Kidney (tissue), 22 donors: ENCODE data around the gene ZNF431. TPM values are rescaled to one million over a fixed set of nuclear protein-coding genes. Genes with fewer than 3 reads are reported as not detected.

Experiments
- DNase-seq, 5 donors: peaks; one replicate each; pipeline ENCODE4 v3.0.0-alpha.2; 2013 to 2020
- FAIRE-seq: peaks from 2 replicates; lab custom pipeline; 2012; peaks lifted over from hg19 to GRCh38; lab: Jason Lieb, UNC
- H3K27ac ChIP-seq, 2 donors: one replicate each; pipeline ENCODE4 v1.7.0; 2013; ENCODE audit warnings: low read depth in 2 of 2, low read length in 2 of 2, inconsistent platforms in 1 of 2
- H3K27me3 ChIP-seq: one replicate; pipeline ENCODE4 v1.7.1; 2013; ENCODE audit warnings: low read length, inconsistent platforms; ENCODE audit not compliant: control insufficient read depth, insufficient read depth
- H3K36me3 ChIP-seq, 3 donors: one replicate each; pipeline versions ENCODE4 v1.7.0 to v1.7.1; 2013; ENCODE audit warnings: low read length in 3 of 3, control low read depth in 1 of 3, inconsistent platforms in 1 of 3; ENCODE audit not compliant: insufficient read depth in 3 of 3, control insufficient read depth in 2 of 3
- H3K4me1 ChIP-seq, 3 donors: one replicate each; pipeline versions ENCODE4 v1.7.0 to v1.7.1; 2013; ENCODE audit warnings: low read length in 3 of 3, inconsistent platforms in 1 of 3, low read depth in 1 of 3; ENCODE audit not compliant: control insufficient read depth in 2 of 3, insufficient read depth in 2 of 3
- H3K4me3 ChIP-seq, 3 donors: one replicate each; pipeline versions ENCODE4 v1.7.0 to v1.8.1; 2013; ENCODE audit warnings: low read length in 3 of 3, control low read depth in 1 of 3, inconsistent platforms in 1 of 3
- H3K9ac ChIP-seq, 3 donors: one replicate each; pipeline versions ENCODE4 v1.7.0 to v1.7.1; 2013; ENCODE audit warnings: low read length in 3 of 3, control low read depth in 1 of 3, inconsistent platforms in 1 of 3
- H3K9me3 ChIP-seq, 3 donors: one replicate each; pipeline versions ENCODE4 v1.7.0 to v1.7.1; 2013; ENCODE audit warnings: low read length in 3 of 3, control low read depth in 1 of 3, inconsistent platforms in 1 of 3; ENCODE audit not compliant: control insufficient read depth in 2 of 3, insufficient read depth in 1 of 3
- CTCF ChIP-seq: IDR thresholded peaks from 3 replicates; pipeline ENCODE4 v1.5.1; 2012; ENCODE audit warnings: mild to moderate bottlenecking, moderate library complexity, borderline replicate concordance; ENCODE audit not compliant: insufficient read depth; ENCODE audit errors: extremely low read depth
- intact Hi-C: fragments of 100-400 bp; cut with DNase I; formaldehyde crosslinking; loops from one replicate; pipeline ENCODE4 v1.11.1; 2022
- long read RNA-seq, 10 donors: library from polyadenylated mRNA in 1 of 10; unstranded in 1 of 10; transcript quantifications; one replicate each; pipeline ENCODE4 v2.0.0 and lab custom pipeline, GENCODE V29; 2021 to 2026
- polyA plus RNA-seq: library from polyadenylated mRNA; stranded (reverse); fragments of 350-450 nt; fragmentation: Illumina TruSeq; extraction: RNeasy Lipid Tissue Mini Kit (QIAGEN cat#74804); gene quantifications from one replicate; pipeline ENCODE4 v1.2.3, GENCODE V29; 2014; ENCODE audit warnings: low read depth, low replicate concordance; ENCODE audit not compliant: insufficient read depth
- total RNA-seq: library from RNA; stranded (reverse); fragmentation: NEBNext Ultra II Directional; extraction: Animal tissue kit (Norgen Biotek cat#: 25700); gene quantifications from one replicate; pipeline ENCODE4 v1.2.1, GENCODE V29; 2021
- donor health status: control.
- donor health status: control.
- donor health status: control.
- donor health status: control.
- donor health status: control.
- donor health status: DM: yes; HTN: yes; CAD: no.
- donor health status: Normal renal cell carcinoma (clear cell type).

Gene ZNF431
- total RNA-seq (17.2 TPM), polyA plus RNA-seq (4.2 TPM)
- long read RNA-seq, donor 1: 0 reads
- long read RNA-seq, donor 2, partial matches to known transcripts: 0 of 8 reads
- long read RNA-seq, donor 2, other reads (novel, unspliced or antisense): 8 of 8 reads
- long read RNA-seq, donor 3: 0 reads
- long read RNA-seq, donor 4: 0 reads
- long read RNA-seq, donor 5: 0 reads
- long read RNA-seq, donor 6, partial matches to known transcripts: 0 of 1 reads
- long read RNA-seq, donor 6, other reads (novel, unspliced or antisense): 0 of 1 reads
- long read RNA-seq, donor 7, partial matches to known transcripts: 0 of 2 reads
- long read RNA-seq, donor 7, other reads (novel, unspliced or antisense): 2 of 2 reads
- long read RNA-seq, donor 8, full-length matches to known transcripts: 2 of 2 reads
- long read RNA-seq, donor 8, partial matches to known transcripts: 0 of 2 reads
- long read RNA-seq, donor 8, other reads (novel, unspliced or antisense): 0 of 2 reads
- long read RNA-seq, donor 9: 0 reads
- long read RNA-seq, donor 10, full-length matches to known transcripts: 5 of 10 reads
- long read RNA-seq, donor 10, partial matches to known transcripts: 5 of 10 reads
- long read RNA-seq, donor 10, other reads (novel, unspliced or antisense): 0 of 10 reads

- FAIRE-seq (peak; percentile 94), DNase-seq (peak; percentile 94 to 98 (median 96))
- Histone ChIP-seq H3K27ac (peak within 1 kb of the TSS; percentile 19 to 33), H3K9me3 (no peaks in the 10 kb centered on the region), H3K27me3 (no peaks in the 10 kb centered on the region), H3K4me1 (no peaks in the 10 kb centered on the region), H3K36me3 (peaks cover 0 to 5% (median 0%) of the 10 kb centered on the region in 3 donors), H3K4me3 (peak within 1 kb of the TSS; percentile 84 to 92 (median 86)), H3K9ac (peak within 1 kb of the TSS; percentile 63 to 90 (median 71))
- TF ChIP-seq CTCF: no peak
- intact Hi-C loops: no loop called here
Observed at GRCh38 chr19:21141787-21142464, at the start of gene ZNF431. Gene ZNF431, plus strand, starts transcription at chr19:21142040. Its CDS starts 144 bp downstream, at chr19:21142184.

GRCh38 chr19:21092109-21092508, 49.7 kb upstream of the ZNF431 start:
- DNase-seq: peak in 2 of 5 donors; percentile 16 to 18
- Histone ChIP-seq H3K27ac (no peak overlapping the region), H3K4me3 (no peak overlapping the region), H3K4me1 (no peaks in the 10 kb centered on the region), H3K9ac (no peak overlapping the region), H3K27me3 (no peaks in the 10 kb centered on the region), H3K36me3 (no peaks in the 10 kb centered on the region), H3K9me3 (no peaks in the 10 kb centered on the region)
- no peak for FAIRE-seq
- intact Hi-C loops: no loop called here
- no peak for TF ChIP-seq CTCF

- Histone ChIP-seq H3K9ac (no peak overlapping the region), H3K27ac (no peak overlapping the region), H3K36me3 (no peaks in the 10 kb centered on the region), H3K4me1 (no peaks in the 10 kb centered on the region), H3K9me3 (no peaks in the 10 kb centered on the region), H3K4me3 (no peak overlapping the region), H3K27me3 (no peaks in the 10 kb centered on the region)
- TF ChIP-seq CTCF: no peak
- no peak for DNase-seq
- intact Hi-C loops: no loop called here
- no peak for FAIRE-seq
Observed at GRCh38 chr19:21094347-21095025, 47.4 kb upstream of the ZNF431 start.
